Cardiac fibroblast (primary cell): ENCODE results near the gene GLRA1.

ENCODE experiments used
- DNase-seq, 2 donors: peaks; one replicate each; pipeline versions ENCODE4 v3.0.0 to v3.0.0-alpha.2; 2010; ENCODE audit warnings: low read depth in 2 of 2
- H3K4me3 ChIP-seq, 2 donors: replicated peaks in 1 of 2; 1 replicate in 1 of 2; 2 replicates in 1 of 2; pipeline ENCODE4 v1.5.1; 2011; ENCODE audit warnings: low read depth in 2 of 2, low read length in 2 of 2, mild to moderate bottlenecking in 2 of 2, moderate library complexity in 1 of 2
- TF ChIP-seq, protein P1 (sequence below): IDR thresholded peaks from one replicate; pipeline ENCODE4 v1.5.1; 2011; ENCODE audit warnings: low read depth, mild to moderate bottlenecking, low read length, inconsistent platforms

GLRA1 gene

DNA sequence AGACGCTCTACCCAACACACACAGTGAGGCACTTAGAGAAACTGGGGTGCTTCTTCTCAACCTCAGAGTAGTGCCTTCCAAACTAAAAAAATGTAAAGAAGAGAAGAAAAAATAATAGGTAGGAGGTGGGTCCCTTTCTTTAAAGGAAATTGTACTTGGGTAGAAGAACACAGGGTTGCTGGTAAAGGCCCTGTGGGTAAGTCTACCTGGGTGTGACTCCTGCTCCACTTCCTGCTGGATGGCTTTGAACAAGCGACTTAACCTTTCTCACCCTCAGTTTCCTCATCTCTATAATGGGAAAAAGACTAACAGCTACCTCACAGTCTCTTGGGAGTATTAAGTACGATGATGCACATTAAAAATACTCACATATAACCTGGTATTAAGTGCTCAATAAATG lies 32.1 kb upstream of the GLRA1 start:
- TF ChIP-seq, protein P1, sequence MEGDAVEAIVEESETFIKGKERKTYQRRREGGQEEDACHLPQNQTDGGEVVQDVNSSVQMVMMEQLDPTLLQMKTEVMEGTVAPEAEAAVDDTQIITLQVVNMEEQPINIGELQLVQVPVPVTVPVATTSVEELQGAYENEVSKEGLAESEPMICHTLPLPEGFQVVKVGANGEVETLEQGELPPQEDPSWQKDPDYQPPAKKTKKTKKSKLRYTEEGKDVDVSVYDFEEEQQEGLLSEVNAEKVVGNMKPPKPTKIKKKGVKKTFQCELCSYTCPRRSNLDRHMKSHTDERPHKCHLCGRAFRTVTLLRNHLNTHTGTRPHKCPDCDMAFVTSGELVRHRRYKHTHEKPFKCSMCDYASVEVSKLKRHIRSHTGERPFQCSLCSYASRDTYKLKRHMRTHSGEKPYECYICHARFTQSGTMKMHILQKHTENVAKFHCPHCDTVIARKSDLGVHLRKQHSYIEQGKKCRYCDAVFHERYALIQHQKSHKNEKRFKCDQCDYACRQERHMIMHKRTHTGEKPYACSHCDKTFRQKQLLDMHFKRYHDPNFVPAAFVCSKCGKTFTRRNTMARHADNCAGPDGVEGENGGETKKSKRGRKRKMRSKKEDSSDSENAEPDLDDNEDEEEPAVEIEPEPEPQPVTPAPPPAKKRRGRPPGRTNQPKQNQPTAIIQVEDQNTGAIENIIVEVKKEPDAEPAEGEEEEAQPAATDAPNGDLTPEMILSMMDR, result no peak
- no peak for DNase-seq
- no peak overlapping the region for H3K4me3 ChIP-seq

DNA sequence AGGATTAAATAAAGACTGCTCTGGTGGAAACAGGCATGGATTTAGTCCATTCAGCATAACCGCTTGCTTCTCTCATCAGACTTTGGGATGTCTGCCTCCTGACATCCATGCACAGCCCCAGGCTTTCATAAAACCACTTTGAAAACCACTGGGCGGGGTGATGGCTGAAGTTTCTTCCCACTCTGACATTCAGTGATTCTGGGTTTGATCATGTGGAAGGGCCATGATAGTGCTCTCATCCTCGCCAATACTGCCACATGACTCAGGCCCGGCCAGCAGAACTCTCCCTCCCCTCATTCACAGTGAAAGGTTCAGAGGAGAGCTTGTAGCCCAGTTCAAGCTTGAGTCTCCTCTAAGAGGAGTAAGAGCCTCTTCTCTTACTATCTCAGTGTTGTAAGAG lies 29.6 kb upstream of the GLRA1 start:
- no peak for DNase-seq
- no peak overlapping the region for H3K4me3 ChIP-seq
- TF ChIP-seq, protein P1, result no peak

DNA sequence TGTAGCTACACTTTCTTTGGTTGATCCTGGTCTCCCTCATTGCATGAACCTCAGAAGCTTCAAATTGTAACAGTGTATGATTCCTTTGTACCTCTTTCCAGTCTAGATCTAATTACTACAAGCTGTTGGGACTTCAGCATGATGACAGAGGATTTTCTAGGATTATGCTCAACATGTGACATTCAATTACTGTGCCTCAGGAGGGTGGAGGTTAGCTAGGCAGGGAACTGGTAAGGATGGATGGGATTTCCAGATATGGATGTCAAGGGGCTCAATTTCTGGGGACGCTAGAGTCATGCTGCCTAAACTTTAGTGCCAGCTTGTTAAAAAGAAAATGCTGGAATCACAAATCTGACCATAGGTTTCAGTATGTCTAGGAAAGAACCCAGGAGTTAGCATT lies 29.2 kb upstream of the GLRA1 start:
- TF ChIP-seq, protein P1, result no peak
- H3K4me3 ChIP-seq, result no peak overlapping the region
- DNase-seq, result no peak

DNA sequence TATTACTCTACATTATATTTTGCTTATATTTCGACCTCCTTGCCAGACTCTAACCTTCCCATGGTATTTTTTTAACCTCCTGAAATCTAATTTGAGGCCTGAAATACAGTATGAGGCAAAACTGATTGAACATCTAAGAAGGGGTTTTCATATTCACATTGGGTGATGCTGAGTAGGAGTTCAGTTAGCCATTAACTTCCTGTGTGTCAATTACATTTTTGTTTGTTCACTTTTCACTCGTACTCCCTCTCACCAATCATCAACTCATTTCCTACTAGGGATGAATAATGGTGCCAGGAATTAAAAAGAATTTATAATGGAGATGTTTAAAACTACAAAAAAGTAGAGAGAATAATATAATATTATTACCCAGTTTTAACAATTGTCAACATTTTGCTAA lies 27.6 kb upstream of the GLRA1 start:
- no peak for DNase-seq
- H3K4me3 ChIP-seq, result no peak overlapping the region
- TF ChIP-seq, protein P1, result no peak

DNA sequence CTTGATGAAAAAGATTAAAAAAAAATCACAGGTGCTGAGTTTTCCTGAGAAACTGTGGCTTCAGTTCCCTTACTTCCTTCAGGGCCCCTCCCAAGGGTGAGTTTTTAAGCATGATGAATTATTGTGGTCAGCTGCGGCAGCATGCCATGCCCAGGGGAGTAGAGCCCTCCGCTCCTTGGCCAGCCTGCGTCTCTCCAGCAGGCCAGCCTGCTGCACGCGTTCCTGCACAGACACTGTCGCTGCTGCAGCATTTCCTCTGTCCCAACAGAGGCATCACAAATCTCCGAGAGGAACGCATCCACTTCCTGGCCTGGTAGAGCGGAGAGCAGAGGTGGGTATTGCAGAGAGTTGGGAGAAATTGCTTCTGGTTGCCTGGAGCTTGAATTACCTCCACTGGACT lies 26.1 kb upstream of the GLRA1 start:
- H3K4me3 ChIP-seq, result no peak overlapping the region
- TF ChIP-seq, protein P1, result no peak
- no peak for DNase-seq

DNA sequence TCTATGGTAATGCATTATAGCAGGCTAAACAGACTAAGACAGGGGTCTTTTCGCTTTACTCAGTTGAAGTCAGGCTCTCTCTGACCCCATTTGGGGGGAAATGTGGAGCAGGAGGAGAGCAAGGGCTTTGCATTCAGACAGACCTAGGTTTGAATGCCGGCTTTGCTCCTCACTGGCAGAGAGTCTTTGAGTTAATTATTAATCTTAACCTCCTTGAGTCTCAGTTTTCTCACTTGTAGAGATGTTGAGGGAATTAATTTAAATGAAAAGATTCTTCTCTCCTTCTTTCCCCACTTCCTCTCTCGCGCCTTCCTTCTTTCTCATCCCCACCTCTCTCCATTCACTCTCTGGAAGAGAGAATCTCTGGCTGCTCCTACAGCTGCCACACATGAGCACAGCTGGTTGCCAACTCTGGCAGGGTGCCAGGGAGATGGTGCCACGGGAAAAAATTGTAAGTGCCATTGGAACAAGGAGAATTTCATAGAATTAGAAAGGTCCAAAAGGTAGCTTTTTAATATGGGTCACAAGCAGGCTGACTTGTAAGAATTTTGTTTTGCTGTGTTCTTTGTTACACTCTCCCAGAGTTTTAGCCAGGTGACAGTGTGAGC lies 25.2 kb upstream of the GLRA1 start:
- TF ChIP-seq, protein P1, result no peak
- DNase-seq, result no peak

DNA sequence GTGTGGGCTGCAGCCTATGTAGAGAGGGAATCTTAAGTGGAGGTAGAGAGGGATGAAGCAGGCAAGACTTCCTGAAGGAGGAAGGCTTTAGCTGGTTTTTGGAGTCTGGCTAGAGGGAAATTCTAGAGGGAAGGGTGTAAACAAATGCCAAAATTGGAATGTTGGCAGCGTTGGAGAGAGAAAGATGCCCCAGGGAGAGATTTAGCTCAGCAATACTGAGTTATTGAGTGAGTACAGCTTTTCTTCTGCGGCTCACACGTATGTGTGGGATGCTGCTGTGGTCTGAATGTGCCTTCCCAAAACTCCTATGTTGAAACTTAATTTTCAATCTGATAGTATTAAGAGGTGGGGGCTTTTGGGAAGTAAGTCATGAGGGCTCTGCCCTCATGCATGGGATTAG lies 24.5 kb upstream of the GLRA1 start:
- H3K4me3 ChIP-seq, result no peak overlapping the region
- DNase-seq, result no peak
- TF ChIP-seq, protein P1, result no peak

More for the DNA sequence above, 25.2 kb upstream of the GLRA1 start:
- H3K4me3 ChIP-seq, result no peak overlapping the region
